Measurements from ENCODE around the gene USP33. TPM values are rescaled to one million over a fixed set of nuclear protein-coding genes. Genes with fewer than 3 reads are reported as not detected.
"Not testable (repeated sequence)": the region's sequence is repeated elsewhere in the genome, so short reads cannot be mapped to it uniquely, and the experiment has no call there.

The USP33 gene
- total RNA-seq, 2 experiments from 2014 or later, result 47.8 to 67.0 TPM

DNA sequence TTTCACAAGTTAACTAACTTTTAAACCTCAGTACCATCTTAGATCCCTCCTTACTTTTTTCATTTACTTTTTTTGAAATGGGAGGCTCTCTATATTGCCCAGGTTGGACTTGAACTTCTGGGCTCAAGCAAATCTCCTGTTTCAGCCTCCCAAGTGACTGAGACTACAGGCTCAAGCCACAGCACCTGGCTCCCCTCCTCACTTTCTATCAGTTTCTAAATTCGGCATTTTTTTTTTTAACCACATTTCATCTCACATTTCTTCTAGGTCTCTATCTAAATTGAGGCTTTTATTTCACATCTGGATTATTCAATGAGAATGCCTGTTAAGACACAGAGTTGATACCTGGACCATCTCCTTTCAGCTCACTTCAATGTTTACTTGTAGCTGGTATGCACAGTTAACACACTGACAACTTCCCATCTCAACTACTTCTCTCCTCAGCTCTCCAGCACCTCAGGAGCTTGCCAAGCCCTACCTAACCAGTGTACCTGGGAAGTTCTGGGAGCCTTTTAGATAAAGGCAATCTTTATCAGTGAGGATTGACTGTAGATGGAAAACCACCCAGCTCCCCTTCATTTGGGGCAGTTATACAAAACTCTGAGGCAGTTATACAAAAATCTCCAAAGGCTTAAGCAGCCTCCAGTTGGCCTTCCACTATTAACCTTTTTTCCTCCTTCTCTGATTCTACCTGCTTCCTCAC, 3.4 kb downstream of the USP33 start:
- H3K27ac ChIP-seq (ENCODE audit: low read depth, low read length, poor library complexity, severe bottlenecking), result peak overlapping the region; percentile 46
- peaks cover 36% of the 10 kb centered on the region for H3K4me1 ChIP-seq (ENCODE audit: insufficient read depth, low read length, poor library complexity, severe bottlenecking)
- no peak overlapping the region for H2AFZ ChIP-seq (ENCODE audit: low read length)
- H3K79me2 ChIP-seq (ENCODE audit: insufficient read depth, low read depth, low read length), result peaks cover 79% of the 10 kb centered on the region
- BruUV-seq (replicated peaks), result no TSS peak
- H3K36me3 ChIP-seq (ENCODE audit: insufficient read depth, low read length), result no peaks in the 10 kb centered on the region
- no peaks in the 10 kb centered on the region for H3K9me2 ChIP-seq (ENCODE audit: insufficient read depth, low read length)
- intact Hi-C loops (cut with micrococcal nuclease; ENCODE audit: unreplicated experiment), result loop anchor here (5.0 to 10.0 kb wide), 2 partner anchors 91 to 249 kb away; partner anchors contain the start of gene DNAJB4
- TF ChIP-seq, protein P1, sequence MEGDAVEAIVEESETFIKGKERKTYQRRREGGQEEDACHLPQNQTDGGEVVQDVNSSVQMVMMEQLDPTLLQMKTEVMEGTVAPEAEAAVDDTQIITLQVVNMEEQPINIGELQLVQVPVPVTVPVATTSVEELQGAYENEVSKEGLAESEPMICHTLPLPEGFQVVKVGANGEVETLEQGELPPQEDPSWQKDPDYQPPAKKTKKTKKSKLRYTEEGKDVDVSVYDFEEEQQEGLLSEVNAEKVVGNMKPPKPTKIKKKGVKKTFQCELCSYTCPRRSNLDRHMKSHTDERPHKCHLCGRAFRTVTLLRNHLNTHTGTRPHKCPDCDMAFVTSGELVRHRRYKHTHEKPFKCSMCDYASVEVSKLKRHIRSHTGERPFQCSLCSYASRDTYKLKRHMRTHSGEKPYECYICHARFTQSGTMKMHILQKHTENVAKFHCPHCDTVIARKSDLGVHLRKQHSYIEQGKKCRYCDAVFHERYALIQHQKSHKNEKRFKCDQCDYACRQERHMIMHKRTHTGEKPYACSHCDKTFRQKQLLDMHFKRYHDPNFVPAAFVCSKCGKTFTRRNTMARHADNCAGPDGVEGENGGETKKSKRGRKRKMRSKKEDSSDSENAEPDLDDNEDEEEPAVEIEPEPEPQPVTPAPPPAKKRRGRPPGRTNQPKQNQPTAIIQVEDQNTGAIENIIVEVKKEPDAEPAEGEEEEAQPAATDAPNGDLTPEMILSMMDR (conservative IDR thresholded peaks at IDR 0.05; ENCODE audit: low read length), result no peak
- TF ChIP-seq EZH2phosphoT487 (IDR thresholded peaks at IDR 0.05; ENCODE audit: borderline replicate concordance, low read depth, low read length), result no peak
- peak overlapping the region; percentile 71 for H3K4me2 ChIP-seq (ENCODE audit: low read length)
- peaks cover 21% of the 10 kb centered on the region; the same call in 1 of the 2 replicates for H4K20me1 ChIP-seq (ENCODE audit: insufficient read depth, low read length)
- no peaks in the 10 kb centered on the region for H3K9me3 ChIP-seq (ENCODE audit: low read length)
- peak overlapping the region; percentile 34 for H3K4me3 ChIP-seq (ENCODE audit: low read depth, low read length, poor library complexity, severe bottlenecking)
- peak; percentile 53 for DNase-seq (ENCODE audit: low spot score)
- CTCF ChIA-PET (ENCODE audit: unreplicated experiment), result interaction anchor here (0.6 kb wide), 1 partner anchor 12 kb away, joined by 5 read pairs; no protein-coding TSS in a partner anchor
- POLR2A ChIA-PET, result interaction anchor here (0.5 to 1.8 kb wide), 11 partner anchors 9 to 253 kb away, joined by 3 to 9 read pairs (median 5); no protein-coding TSS in a partner anchor

DNA sequence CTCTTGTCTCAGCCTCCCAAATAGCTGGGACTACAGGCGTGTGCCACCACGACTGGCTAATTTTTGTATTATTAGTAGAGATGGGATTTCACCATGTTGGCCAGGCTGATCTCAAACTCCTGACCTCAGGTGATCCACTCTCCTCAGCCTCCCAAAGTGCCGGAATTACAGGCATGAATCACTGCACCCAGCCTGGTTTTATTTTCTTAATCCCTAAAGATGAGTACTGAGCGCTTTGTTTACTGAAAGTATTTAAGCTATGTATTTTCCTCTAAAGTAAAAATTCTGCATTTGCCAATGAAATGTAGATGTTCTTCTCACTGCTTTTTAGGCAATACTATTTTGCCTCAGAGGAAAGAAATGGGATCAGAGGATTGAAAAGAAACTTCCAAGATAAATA, 10.2 kb downstream of the USP33 start:
- BruUV-seq (replicated peaks); H2AFZ ChIP-seq (ENCODE audit: low read length); intact Hi-C loops (cut with micrococcal nuclease; ENCODE audit: unreplicated experiment); H3K36me3 ChIP-seq (ENCODE audit: insufficient read depth, low read length); DNase-seq (ENCODE audit: low spot score); CTCF ChIA-PET (ENCODE audit: unreplicated experiment); H4K20me1 ChIP-seq (ENCODE audit: insufficient read depth, low read length); H3K9me3 ChIP-seq (ENCODE audit: low read length); H3K27ac ChIP-seq (ENCODE audit: low read depth, low read length, poor library complexity, severe bottlenecking); H3K4me2 ChIP-seq (ENCODE audit: low read length); H3K4me3 ChIP-seq (ENCODE audit: low read depth, low read length, poor library complexity, severe bottlenecking); H3K9me2 ChIP-seq (ENCODE audit: insufficient read depth, low read length); H3K4me1 ChIP-seq (ENCODE audit: insufficient read depth, low read length, poor library complexity, severe bottlenecking): not testable (repeated sequence)
- H3K79me2 ChIP-seq (ENCODE audit: insufficient read depth, low read depth, low read length), result peaks cover 66% of the 10 kb centered on the region
- POLR2A ChIA-PET, result interaction anchor here (0.6 to 0.7 kb wide), 2 partner anchors 293 to 1553 kb away, joined by 3 read pairs; no protein-coding TSS in a partner anchor

DNA sequence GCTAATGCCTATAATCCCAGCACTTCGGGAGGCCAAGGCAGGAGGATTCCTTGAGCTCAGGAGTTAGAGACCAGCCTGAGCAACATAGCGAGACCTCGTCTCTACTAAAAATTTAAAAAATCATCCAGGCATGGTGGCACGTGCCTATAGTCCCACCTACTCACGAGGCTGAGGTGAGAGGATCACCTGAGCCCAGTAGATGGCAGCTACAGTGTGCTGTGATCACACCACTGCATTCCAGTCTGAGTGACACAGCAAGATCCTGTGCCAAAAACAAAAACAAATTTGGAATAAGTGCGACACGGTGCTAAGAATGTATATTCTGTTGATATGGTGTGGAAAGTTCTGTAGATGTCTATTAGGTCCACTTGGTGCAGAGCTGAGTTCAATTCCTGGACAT, 15.1 kb downstream of the USP33 start:
- H4K20me1 ChIP-seq (ENCODE audit: insufficient read depth, low read length), result no peaks in the 10 kb centered on the region
- no peak overlapping the region for H2AFZ ChIP-seq (ENCODE audit: low read length)
- H3K79me2 ChIP-seq (ENCODE audit: insufficient read depth, low read depth, low read length), result peaks cover 55% of the 10 kb centered on the region
- H3K4me1 ChIP-seq (ENCODE audit: insufficient read depth, low read length, poor library complexity, severe bottlenecking), result no peaks in the 10 kb centered on the region
- no peak for DNase-seq (ENCODE audit: low spot score)
- no TSS peak for BruUV-seq (replicated peaks)
- no peak overlapping the region for H3K27ac ChIP-seq (ENCODE audit: low read depth, low read length, poor library complexity, severe bottlenecking)
- H3K4me2 ChIP-seq (ENCODE audit: low read length), result no peak overlapping the region
- ChIA-PET POLR2A (interaction anchor here (0.8 to 2.5 kb wide), 2 partner anchors 12 to 30 kb away, joined by 3 to 9 read pairs; no protein-coding TSS in a partner anchor), CTCF (ENCODE audit: unreplicated experiment) (no interaction called here)
- peaks cover 19% of the 10 kb centered on the region for H3K36me3 ChIP-seq (ENCODE audit: insufficient read depth, low read length)
- no peak overlapping the region for H3K4me3 ChIP-seq (ENCODE audit: low read depth, low read length, poor library complexity, severe bottlenecking)
- H3K9me2 ChIP-seq (ENCODE audit: insufficient read depth, low read length), result no peaks in the 10 kb centered on the region
- H3K9me3 ChIP-seq (ENCODE audit: low read length), result no peaks in the 10 kb centered on the region
- TF ChIP-seq, protein P1 (conservative IDR thresholded peaks at IDR 0.05; ENCODE audit: low read length), result 0 out of 2 replicates have a peak, but pooled peaks have one; percentile 20
- TF ChIP-seq EZH2phosphoT487 (IDR thresholded peaks at IDR 0.05; ENCODE audit: borderline replicate concordance, low read depth, low read length), result no peak
- intact Hi-C loops (cut with micrococcal nuclease; ENCODE audit: unreplicated experiment), result no loop called here

All from OCI-LY7 (cell line).